Neural cell (in vitro differentiated cells): ENCODE measurements around the gene CHRNA9. TPM values are rescaled to one million over a fixed set of nuclear protein-coding genes. Genes with fewer than 3 reads are reported as not detected.

Experiments used
- H2AFZ ChIP-seq: fragments of 200-600, 300-800 bp; sonication (generic), shearing (Covaris generic); 2 replicates; pipeline ENCODE4 v1.6.0; 2014; ENCODE audit warnings: low read depth, mild to moderate bottlenecking, antibody characterized with exemption, low read length, moderate library complexity
- H3F3A ChIP-seq: fragments of 200-600 bp; shearing (Covaris generic); 2 replicates; pipeline ENCODE4 v1.6.1; 2016; ENCODE audit warnings: mild to moderate bottlenecking, moderate library complexity, mixed read lengths, antibody characterized with exemption, low read length; ENCODE audit not compliant: insufficient read depth, poor library complexity, severe bottlenecking
- H3K27ac ChIP-seq: fragments of 200-600, 300-800 bp; sonication (generic), shearing (Covaris generic); 2 replicates; pipeline ENCODE4 v1.5.1; 2014; ENCODE audit warnings: mild to moderate bottlenecking, low read length, moderate library complexity
- H3K27me3 ChIP-seq: fragments of 300-800, 200-600 bp; sonication (generic), shearing (Covaris generic); 2 replicates; pipeline ENCODE4 v1.6.0; 2014; ENCODE audit warnings: mild to moderate bottlenecking, low read depth, low read length, moderate library complexity; ENCODE audit not compliant: insufficient read depth
- H3K36me3 ChIP-seq: fragments of 300-800, 200-600 bp; sonication (generic), shearing (Covaris generic); 2 replicates; pipeline ENCODE4 v1.5.1; 2014; ENCODE audit warnings: mild to moderate bottlenecking, antibody characterized with exemption, low read length, moderate library complexity; ENCODE audit not compliant: insufficient read depth
- H3K4me2 ChIP-seq: fragments of 300-800, 200-600 bp; sonication (generic), shearing (Covaris generic); 2 replicates; pipeline ENCODE4 v1.6.0; 2014; ENCODE audit warnings: mild to moderate bottlenecking, low read length
- H3K4me3 ChIP-seq: fragments of 300-800, 200-600 bp; sonication (generic), shearing (Covaris generic); 2 replicates; pipeline ENCODE4 v1.5.1; 2014; ENCODE audit warnings: mild to moderate bottlenecking, low read length, moderate library complexity
- H3K79me2 ChIP-seq: fragments of 200-600 bp; shearing (Covaris generic); replicated peaks from 2 replicates; pipeline ENCODE4 v1.6.0; 2014; ENCODE audit warnings: mild to moderate bottlenecking, low read length, moderate library complexity; ENCODE audit not compliant: insufficient read depth
- H3K9ac ChIP-seq: fragments of 300-800, 200-600 bp; sonication (generic), shearing (Covaris generic); 2 replicates; pipeline ENCODE4 v1.6.1; 2016; ENCODE audit warnings: mild to moderate bottlenecking, low read length, mixed read lengths
- H3K9me2 ChIP-seq: fragments of 200-600 bp; shearing (Covaris generic); 2 replicates; pipeline ENCODE4 v1.6.1; 2016; ENCODE audit warnings: mild to moderate bottlenecking, low read length, mixed read lengths; ENCODE audit not compliant: insufficient read depth
- H3K9me3 ChIP-seq: fragments of 200-600, 300-800 bp; sonication (generic), shearing (Covaris generic); 2 replicates; pipeline ENCODE4 v1.6.1; 2016; ENCODE audit warnings: mild to moderate bottlenecking, mixed run types, low read length, moderate library complexity, mixed read lengths
- H4K20me1 ChIP-seq: fragments of 200-600 bp; shearing (Covaris generic); 2 replicates; pipeline ENCODE4 v1.6.1; 2016; ENCODE audit warnings: mild to moderate bottlenecking, mixed run types; ENCODE audit not compliant: insufficient read depth
- EP300 ChIP-seq: fragments of 450-650 bp; conservative IDR thresholded peaks from 2 replicates; pipeline ENCODE4 v1.6.1; 2014; ENCODE audit warnings: antibody characterized with exemption, mild to moderate bottlenecking, moderate library complexity; ENCODE audit not compliant: poor library complexity, severe bottlenecking
- EZH2 ChIP-seq: fragments of 200-600, 300-800 bp; shearing (Covaris generic), sonication (generic); IDR thresholded peaks from 2 replicates; pipeline ENCODE4 v1.6.1; 2014; ENCODE audit warnings: antibody characterized with exemption, low read length, borderline replicate concordance, mild to moderate bottlenecking; ENCODE audit not compliant: insufficient read depth, poor library complexity, severe bottlenecking
- MXI1 ChIP-seq: fragments of 450-650 bp; conservative IDR thresholded peaks from 2 replicates; pipeline ENCODE4 v1.6.1; 2014; ENCODE audit warnings: antibody characterized with exemption, mild to moderate bottlenecking; ENCODE audit not compliant: poor library complexity, severe bottlenecking
- POLR2AphosphoS5 ChIP-seq: IDR thresholded peaks from 2 replicates; pipeline ENCODE4 v1.6.1; 2012
- RAD21 ChIP-seq: fragments of 450-650 bp; conservative IDR thresholded peaks from 2 replicates; pipeline ENCODE4 v1.6.1; 2014; ENCODE audit warnings: antibody characterized with exemption, mild to moderate bottlenecking, moderate library complexity
- SMC3 ChIP-seq: fragments of 450-650 bp; conservative IDR thresholded peaks from 2 replicates; pipeline ENCODE4 v1.6.1; 2014; ENCODE audit warnings: antibody characterized with exemption, mild to moderate bottlenecking, moderate library complexity; ENCODE audit not compliant: poor library complexity
- TAF1 ChIP-seq: IDR thresholded peaks from 2 replicates; pipeline ENCODE4 v1.6.1; 2012; ENCODE audit warnings: low read depth
- polyA plus RNA-seq: library from polyadenylated mRNA; depleted of rRNA; stranded (reverse); fragments of >200 nt; gene quantifications from 2 replicates; pipeline ENCODE4 v1.2.3, GENCODE V29; 2014
- TF ChIP-seq, protein P1 (sequence below): IDR thresholded peaks from 2 replicates; pipeline ENCODE4 v1.6.1; 2012; ENCODE audit warnings: borderline replicate concordance
- TF ChIP-seq, protein P2 (sequence below): fragments of 450-650 bp; IDR thresholded peaks from 2 replicates; pipeline ENCODE4 v1.5.1; 2014; ENCODE audit warnings: antibody characterized with exemption, mild to moderate bottlenecking, moderate library complexity; ENCODE audit not compliant: poor library complexity, severe bottlenecking

The CHRNA9 gene
- polyA plus RNA-seq, 1 donor from 2014 or later = 0.10 TPM

DNA sequence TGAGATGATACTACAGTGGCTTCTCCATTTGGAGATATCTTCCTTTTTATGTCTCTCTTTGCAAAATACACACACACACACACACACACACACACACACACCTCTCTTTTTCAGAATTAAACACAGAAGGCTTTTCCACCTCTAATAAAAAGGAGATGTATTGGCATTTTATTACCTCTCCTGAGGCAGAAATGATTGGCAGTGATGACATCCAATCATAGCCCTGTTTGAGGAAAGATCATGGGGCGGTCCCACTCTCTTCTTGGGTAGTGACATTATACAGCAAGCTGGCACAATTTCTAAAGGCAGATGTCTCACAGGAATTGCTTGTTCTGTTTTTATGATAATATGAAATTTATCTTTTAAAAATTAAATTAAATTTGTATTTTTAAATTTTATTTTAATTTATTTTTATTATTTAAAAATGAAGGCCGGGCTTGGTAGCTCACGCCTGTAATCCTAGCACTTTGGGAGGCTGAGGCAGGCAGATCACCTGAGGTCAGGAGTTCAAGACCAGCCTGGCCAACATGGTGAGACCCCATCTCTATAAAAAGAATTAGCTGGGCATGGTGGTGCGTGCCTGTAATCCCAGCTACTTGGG, 15.6 kb downstream of the CHRNA9 start:
- TF ChIP-seq RAD21 = no peak
- no peak for TF ChIP-seq EZH2
- TF ChIP-seq TAF1 = no peak
- TF ChIP-seq MXI1 = no peak
- TF ChIP-seq, protein P1, sequence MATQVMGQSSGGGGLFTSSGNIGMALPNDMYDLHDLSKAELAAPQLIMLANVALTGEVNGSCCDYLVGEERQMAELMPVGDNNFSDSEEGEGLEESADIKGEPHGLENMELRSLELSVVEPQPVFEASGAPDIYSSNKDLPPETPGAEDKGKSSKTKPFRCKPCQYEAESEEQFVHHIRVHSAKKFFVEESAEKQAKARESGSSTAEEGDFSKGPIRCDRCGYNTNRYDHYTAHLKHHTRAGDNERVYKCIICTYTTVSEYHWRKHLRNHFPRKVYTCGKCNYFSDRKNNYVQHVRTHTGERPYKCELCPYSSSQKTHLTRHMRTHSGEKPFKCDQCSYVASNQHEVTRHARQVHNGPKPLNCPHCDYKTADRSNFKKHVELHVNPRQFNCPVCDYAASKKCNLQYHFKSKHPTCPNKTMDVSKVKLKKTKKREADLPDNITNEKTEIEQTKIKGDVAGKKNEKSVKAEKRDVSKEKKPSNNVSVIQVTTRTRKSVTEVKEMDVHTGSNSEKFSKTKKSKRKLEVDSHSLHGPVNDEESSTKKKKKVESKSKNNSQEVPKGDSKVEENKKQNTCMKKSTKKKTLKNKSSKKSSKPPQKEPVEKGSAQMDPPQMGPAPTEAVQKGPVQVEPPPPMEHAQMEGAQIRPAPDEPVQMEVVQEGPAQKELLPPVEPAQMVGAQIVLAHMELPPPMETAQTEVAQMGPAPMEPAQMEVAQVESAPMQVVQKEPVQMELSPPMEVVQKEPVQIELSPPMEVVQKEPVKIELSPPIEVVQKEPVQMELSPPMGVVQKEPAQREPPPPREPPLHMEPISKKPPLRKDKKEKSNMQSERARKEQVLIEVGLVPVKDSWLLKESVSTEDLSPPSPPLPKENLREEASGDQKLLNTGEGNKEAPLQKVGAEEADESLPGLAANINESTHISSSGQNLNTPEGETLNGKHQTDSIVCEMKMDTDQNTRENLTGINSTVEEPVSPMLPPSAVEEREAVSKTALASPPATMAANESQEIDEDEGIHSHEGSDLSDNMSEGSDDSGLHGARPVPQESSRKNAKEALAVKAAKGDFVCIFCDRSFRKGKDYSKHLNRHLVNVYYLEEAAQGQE = no peak
- no peak for TF ChIP-seq POLR2AphosphoS5
- TF ChIP-seq, protein P2, sequence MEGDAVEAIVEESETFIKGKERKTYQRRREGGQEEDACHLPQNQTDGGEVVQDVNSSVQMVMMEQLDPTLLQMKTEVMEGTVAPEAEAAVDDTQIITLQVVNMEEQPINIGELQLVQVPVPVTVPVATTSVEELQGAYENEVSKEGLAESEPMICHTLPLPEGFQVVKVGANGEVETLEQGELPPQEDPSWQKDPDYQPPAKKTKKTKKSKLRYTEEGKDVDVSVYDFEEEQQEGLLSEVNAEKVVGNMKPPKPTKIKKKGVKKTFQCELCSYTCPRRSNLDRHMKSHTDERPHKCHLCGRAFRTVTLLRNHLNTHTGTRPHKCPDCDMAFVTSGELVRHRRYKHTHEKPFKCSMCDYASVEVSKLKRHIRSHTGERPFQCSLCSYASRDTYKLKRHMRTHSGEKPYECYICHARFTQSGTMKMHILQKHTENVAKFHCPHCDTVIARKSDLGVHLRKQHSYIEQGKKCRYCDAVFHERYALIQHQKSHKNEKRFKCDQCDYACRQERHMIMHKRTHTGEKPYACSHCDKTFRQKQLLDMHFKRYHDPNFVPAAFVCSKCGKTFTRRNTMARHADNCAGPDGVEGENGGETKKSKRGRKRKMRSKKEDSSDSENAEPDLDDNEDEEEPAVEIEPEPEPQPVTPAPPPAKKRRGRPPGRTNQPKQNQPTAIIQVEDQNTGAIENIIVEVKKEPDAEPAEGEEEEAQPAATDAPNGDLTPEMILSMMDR = no peak
- no peak for TF ChIP-seq EP300
- no peak for TF ChIP-seq SMC3
- no peak overlapping the region for H3K4me2 ChIP-seq
- H3K9ac ChIP-seq = no peak overlapping the region
- H3K27me3 ChIP-seq = no peaks in the 10 kb centered on the region
- H3F3A ChIP-seq = no peaks in the 10 kb centered on the region
- no peaks in the 10 kb centered on the region for H3K79me2 ChIP-seq
- H3K9me2 ChIP-seq = no peaks in the 10 kb centered on the region
- no peak overlapping the region for H3K27ac ChIP-seq
- no peak overlapping the region for H2AFZ ChIP-seq
- H3K4me3 ChIP-seq = no peak overlapping the region
- H3K9me3 ChIP-seq = no peaks in the 10 kb centered on the region
- no peaks in the 10 kb centered on the region for H3K36me3 ChIP-seq
- H4K20me1 ChIP-seq = no peaks in the 10 kb centered on the region

DNA sequence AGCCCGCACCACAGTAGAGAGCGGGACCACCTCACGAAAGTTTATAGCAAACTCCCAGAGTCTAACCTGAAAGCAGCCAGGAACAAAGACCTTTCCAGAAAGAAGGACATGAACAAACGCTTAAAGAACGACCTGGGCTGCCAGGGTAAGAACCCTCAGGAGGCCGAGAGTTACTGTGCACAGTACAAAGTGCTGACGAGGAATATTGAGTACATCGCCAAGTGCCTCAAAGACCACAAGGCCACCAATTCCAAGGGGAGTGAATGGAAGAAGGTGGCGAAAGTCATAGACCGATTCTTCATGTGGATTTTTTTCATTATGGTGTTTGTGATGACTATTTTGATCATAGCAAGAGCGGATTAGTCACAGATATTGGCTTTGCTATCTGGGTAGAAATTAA, 19.0 kb downstream of the CHRNA9 start:
- Histone ChIP-seq H3K79me2 (no peaks in the 10 kb centered on the region), H3K36me3 (no peaks in the 10 kb centered on the region), H2AFZ (no peak overlapping the region), H3K4me2 (no peak overlapping the region), H3K9me3 (no peaks in the 10 kb centered on the region), H3K27ac (no peak overlapping the region), H3F3A (no peaks in the 10 kb centered on the region), H3K27me3 (no peaks in the 10 kb centered on the region), H3K4me3 (no peak overlapping the region), H4K20me1 (no peaks in the 10 kb centered on the region), H3K9ac (no peak overlapping the region), H3K9me2 (no peaks in the 10 kb centered on the region)
- TF ChIP-seq, protein P2 = no peak
- TF ChIP-seq POLR2AphosphoS5 = no peak
- TF ChIP-seq, protein P1 = no peak
- no peak for TF ChIP-seq SMC3
- TF ChIP-seq TAF1 = no peak
- no peak for TF ChIP-seq EZH2
- no peak for TF ChIP-seq RAD21
- no peak for TF ChIP-seq EP300
